ENCODE measurements around the gene FAM89B.

The FAM89B gene

DNA sequence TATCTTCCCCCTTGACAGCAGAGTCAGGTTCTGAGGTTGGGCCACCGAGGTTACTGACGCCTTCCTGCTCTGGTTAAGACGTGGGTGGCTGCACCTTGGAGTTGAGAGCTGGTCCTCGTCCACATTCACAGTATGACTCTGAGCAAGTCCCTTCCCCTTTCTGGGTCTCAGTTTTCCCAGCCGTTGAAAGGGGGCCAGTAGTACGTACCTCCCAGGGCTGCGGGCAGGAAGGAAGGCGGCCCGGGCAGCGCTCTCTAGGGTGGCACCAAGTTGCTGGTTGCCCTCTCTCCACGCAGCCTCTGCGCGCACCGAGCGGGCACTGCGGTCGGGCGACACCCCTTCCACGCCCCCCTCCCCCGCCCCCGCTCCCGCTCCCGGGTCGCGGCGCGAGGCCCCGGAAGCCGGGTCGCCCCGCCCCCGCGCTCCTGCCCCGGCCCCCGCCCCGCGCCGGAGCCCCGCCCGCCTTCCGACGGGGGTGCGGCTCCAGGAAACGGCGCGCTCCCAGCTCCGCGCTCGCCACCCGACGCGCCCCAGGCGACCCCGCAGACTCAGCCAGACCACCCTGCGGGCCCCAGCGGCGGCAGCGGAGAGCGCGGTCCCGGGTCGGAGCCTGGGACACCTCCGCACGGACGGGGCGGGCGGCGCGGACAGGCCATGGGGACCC, 3.4 kb downstream of the FAM89B start, which contains the start of gene EHBP1L1:
Gene EHBP1L1, plus strand, starts transcription at position 486 of the 664 bp plus-strand sequence. CDS start 250 bp downstream, outside the sequence.
- DNase-seq = no peak

DNA sequence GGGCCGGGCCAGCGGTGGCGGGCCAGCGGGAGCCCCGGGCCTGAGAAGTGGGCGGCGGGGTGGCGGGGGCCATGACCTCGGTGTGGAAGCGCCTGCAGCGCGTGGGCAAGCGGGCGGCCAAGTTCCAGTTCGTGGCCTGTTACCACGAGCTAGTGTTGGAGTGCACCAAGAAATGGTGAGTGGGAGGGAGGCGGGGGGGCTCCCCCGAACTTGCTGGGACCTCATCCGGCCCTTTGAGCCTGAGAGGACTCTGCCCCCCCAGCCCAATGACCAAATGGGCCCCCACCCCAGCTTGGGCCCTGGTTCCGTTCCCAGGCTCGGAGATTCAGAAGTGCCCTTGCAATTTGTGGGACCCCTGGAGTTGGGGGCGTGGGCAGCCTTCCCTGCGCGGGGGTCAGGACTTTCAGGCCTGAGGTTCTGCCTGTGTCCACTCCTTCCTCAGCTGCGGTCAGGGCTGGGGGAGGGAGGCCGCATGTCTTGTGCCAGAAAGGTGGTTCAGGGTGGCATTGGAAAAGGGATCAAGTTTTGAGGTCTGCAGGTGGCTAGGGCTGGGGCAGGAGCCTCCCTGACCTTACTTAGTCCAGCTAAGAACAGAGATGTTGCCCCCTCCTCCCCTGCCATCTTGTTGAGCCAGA, 4.0 kb downstream of the FAM89B start:
- DNase-seq = no peak

DNA sequence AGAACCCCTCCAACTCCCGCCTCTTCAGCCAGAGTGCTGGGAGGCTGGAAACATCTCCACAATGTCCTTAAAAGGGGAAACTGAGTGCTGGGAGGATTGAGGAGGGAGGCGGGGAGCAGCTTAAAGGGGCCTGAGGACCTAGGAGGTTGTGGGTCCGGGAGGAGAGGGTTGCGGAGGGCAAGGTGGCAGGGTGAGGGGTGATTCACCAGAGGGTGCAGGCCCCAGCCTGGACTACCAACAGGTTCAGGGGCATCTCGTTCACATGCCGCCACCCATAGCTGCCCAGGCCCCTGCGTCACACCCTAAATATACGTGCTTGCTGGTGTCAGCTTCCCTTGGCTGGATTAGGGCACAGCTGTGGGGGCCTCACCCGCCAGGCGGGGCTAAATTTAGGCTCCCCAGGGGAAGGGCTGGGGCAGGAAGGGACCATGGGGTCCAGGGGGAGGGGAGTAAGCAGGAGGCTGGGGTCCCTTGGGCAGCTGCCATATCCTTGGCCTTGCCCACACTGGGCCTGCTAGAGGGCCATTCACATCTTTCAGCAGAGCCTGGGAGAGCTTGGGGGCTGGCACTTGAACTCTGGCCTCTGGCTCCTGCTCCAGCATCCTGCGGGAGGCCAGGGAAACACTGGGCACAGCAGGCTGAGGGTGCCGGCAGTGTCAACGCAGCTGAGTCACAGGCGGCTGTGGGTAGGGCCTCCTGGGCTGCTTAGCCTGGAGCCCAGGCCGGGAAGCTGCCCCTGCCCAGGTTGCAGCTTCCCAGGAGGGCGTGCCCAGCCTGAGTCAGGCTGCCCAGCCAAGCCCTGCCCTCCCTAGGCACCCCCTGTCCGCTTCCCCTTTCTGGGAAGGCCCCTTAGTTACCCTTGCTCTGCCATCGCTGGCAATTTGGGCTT, 4.8 kb downstream of the FAM89B start:
- no peak for DNase-seq

DNA sequence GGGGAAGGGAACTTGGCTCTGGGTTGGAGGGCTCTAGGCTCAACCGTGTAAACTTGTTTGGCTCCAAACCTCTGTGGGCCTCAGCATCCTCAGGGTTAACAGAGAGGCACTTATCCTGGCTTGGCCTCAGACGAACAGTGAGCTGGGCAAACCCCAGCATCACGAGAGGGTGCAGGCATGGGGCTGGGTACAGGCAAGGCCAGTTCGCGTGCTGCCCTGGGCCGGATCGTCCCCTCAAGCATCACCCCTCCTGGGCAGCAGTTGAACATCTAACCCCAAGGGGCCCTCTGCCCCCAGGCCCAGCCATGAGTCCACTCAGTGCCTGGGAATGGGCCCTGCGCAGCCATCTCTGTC, 5.4 kb downstream of the FAM89B start:
- no peak for DNase-seq

DNA sequence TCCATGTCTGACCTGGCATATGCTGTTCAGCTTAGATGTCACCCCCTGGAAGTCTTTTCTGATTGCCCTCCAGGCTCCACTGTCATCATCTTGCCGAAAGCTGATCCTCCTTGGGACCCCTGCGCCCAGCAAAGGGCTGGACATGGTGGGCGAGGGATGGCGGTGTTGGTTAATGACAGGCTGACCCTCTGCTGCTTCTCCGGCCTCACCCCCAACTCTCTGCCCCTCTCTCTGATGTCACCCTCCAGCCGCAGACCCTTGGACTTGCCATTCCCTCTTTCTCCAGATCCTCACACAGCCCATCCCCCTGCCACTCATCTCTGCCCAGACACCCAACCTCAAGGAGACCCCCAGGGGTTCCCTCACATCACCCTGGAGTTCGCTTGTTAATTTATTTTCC, 5.8 kb downstream of the FAM89B start:
- DNase-seq = no peak

DNA sequence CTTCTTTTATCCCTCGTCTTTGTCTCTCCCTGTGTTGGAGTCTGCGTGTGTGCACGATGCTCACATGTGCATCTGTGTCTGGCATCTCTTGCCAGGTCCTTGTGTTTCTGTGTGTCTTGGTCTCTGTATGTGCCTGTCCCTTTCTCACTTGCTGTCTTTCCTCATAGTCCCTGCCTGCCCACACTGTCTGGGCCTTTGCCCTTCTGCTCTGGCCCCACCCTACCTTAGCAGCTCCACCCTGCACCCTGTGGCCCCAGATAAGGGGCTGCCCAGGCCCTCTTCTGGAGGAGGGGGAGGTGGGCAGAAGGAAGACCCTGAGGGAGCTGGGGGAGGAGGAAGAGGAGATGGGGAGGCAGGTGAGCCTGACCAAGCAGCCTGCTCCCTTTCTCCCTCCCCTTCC, 6.3 kb downstream of the FAM89B start:
- no peak for DNase-seq

DNA sequence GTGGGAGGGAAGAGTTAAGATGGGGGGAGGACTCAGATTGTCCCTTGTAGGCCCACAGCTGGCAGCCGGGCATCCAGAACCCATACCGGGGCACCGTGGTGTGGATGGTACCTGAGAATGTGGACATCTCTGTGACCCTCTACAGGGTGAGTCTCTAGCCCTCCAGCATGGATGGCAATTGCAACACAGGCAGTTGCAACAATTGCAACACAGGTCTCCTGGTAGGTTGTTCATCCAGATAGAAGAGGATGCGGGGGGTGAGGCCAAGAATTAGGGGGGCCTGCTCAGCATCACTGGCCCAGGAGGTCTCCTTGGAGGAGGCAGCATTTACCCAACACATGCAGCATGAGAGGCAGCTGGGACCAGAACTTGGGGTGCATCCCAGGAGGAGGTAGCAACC, 7.0 kb downstream of the FAM89B start:
- DNase-seq = no peak

DNA sequence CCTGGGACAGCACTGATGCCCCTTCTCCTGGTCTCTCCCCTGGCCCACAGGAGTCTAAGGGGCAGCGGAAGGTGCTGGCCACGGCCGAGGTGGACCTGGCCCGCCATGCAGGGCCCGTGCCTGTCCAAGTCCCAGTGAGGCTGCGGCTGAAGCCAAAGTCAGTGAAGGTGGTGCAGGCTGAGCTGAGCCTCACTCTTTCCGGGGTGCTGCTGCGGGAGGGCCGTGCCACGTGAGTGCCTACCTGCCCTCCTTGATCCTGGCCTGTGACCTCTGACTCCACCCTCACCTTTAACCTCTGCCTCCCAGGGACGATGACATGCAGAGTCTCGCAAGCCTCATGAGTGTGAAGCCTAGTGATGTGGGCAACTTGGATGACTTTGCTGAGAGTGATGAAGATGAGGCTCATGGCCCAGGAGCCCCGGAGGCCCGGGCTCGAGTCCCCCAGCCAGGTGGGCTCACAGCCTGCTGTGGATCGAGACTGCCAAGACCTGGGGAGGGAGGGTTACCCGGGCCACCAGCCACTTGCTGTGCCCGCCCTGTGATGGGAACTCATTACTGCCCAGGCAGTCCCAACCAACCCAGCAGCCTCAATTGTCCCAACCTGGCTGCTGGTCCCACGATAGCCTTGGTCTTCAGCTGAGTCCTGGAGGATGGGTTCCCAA, 7.8 kb downstream of the FAM89B start:
- DNase-seq = no peak

DNA sequence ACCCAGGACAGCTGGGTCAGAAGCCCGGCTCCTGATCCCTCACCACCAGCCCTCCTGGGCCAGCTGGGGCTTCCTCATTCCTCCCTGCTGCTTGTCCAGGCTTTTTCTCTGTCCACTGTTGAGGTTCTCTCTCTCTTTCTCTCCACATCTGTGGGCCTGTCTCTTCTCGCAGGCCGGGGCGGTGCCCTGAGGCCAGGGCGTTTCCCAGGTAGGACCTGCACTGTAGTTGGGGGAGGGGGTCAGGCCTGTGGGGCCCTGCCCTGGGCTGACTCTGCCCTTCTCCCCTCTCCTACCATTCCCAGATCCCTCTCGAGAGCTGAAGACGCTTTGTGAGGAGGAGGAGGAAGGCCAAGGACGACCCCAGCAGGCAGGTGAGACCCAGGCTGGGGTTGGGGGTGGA, 8.4 kb downstream of the FAM89B start:
- DNase-seq = no peak

DNA sequence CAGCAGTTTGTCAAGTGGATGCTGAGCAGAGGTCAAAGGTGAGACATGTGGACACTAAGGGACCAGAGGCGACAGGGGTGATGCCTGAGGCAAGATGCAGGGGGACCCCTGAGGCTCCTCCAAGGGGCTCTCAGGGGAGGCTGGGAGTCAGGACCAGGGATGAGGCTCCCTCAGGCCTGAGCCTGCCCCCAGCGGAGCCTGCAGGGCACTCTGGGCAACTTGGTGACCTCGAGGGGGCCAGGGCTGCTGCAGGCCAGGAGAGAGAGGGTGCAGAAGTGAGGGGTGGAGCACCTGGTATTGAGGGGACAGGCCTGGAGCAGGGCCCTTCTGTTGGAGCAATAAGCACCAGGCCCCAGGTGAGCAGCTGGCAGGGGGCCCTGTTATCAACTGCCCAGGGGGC, 9.6 kb downstream of the FAM89B start:
- DNase-seq = no peak

DNA sequence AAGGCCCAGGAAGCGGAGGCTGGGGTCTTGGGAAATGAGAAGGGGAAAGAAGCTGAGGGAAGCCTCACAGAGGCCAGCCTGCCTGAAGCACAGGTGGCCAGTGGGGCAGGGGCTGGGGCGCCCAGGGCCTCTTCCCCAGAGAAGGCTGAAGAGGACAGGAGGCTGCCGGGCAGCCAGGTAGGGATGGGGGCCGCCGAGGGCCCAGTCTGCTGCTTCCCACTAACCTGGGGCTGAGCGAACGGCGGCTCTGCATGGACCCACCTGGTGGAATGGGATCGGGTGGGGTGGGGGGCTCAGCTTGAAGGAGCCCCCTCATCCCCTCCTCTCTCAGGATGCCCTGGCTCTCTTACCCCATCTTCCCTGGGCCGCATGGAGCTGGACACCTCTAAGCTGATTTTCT, 11.3 kb downstream of the FAM89B start:
- no peak for DNase-seq

DNA sequence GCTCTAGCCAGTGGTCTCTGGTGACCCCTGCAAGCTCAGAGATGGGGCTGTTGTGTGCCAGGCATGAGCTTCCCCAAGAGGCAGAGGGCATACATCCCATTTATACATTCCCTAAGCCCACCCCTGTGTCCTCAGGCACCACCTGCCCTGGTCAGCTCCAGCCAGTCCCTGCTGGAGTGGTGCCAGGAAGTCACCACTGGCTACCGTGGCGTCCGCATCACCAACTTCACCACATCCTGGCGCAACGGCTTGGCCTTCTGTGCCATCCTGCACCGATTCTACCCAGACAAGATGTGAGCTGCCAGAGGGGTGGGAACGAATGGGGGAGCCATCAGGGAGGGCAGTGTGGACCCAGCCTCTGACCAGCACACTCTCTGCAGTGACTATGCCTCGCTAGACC, 11.8 kb downstream of the FAM89B start:
- DNase-seq = no peak

DNA sequence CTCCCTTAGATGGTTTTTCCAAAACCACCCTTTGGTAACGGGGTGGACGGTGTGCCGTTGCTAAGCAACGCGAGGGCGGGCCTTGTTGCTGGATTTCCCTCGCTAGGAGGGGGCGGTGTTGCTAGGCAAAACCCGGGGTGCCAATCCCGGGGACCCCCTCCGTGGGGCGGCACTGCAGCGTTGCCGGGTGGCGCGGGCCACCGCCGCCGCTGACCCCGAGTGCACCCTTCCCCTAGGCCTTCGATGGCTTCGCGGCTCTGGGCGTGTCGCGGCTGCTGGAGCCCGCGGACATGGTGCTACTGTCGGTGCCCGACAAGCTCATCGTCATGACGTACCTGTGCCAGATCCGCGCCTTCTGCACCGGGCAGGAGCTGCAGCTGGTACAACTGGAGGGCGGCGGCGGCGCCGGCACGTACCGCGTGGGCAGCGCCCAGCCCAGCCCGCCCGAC, 12.4 kb downstream of the FAM89B start:
- DNase-seq = no peak

DNA sequence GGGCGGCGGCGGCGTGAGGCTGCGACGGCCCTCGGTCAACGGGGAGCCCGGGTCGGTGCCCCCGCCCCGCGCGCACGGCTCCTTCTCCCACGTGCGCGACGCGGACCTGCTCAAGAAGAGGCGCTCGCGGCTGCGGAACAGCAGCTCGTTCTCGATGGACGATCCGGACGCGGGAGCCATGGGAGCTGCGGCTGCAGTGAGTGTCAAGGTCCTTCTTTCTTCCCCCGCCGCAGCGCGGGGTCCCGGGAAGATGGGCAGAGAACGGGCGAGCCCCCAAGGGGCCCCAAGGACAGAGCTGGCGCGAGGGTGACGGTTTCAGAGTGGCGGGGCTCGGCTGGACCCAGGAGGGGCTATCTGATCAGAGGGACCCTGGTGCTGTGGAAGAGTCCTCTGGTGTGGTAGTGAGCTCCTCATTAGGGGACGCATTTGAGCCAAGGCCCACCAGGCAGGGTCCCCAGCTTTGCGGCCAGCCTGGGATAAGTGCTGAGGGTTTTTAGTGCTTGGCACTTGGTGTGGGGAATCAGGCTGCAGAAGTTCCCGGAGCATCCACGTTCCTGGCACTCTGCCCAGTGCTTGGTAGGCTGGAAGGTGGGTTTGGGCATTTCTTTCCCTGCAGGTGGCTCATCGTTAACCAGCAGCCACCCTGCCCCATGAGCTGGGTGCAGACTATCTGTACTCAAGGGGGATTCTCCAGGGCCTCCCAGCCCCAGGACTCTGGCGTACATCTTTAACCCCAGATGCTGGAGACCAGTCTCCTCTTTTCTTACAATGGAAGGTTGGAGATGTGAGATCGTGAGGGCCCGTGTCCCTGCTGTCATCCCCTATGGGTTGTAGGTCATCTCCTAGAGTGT, 13.3 kb downstream of the FAM89B start:
- no peak for DNase-seq

DNA sequence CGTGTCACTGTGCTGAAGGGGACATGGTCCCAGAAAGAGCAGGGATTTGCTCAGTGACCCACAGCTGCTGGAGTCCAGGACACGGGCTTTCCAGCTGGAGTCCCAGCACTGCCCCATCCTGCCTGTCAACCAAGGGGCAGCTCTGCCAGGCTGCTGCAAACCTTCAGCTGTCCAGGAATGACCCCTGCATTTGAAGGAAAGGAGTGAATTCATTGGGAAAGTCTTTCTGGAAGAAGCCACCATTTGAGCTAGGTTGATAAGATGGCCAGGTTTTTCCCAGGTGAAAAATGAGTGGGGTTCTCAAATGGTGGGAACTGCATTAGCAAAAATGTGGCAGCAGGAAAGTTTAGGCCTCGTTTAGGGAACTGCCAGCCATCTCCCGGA, 13.9 kb downstream of the FAM89B start:
- no peak for DNase-seq

DNA sequence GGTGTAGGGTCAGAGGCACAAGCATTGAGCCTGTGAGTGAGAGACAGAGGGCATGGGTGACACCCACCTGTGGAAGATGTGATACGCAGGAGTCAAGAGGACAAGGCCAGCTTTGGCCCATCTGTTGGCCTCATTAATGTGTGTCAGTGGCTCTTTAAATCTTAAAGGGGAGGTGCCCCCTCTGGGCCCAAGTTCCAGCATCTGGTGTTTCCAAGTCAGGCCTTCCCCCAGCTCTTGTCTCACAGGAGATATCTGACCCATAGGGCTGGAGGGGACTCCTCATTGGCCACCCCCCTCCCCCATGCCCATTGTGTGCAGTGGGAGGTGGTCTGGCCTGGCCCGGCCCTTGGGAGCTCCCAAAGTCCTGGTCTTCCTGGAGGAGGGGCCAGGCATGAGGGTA, 14.3 kb downstream of the FAM89B start:
- DNase-seq = no peak

DNA sequence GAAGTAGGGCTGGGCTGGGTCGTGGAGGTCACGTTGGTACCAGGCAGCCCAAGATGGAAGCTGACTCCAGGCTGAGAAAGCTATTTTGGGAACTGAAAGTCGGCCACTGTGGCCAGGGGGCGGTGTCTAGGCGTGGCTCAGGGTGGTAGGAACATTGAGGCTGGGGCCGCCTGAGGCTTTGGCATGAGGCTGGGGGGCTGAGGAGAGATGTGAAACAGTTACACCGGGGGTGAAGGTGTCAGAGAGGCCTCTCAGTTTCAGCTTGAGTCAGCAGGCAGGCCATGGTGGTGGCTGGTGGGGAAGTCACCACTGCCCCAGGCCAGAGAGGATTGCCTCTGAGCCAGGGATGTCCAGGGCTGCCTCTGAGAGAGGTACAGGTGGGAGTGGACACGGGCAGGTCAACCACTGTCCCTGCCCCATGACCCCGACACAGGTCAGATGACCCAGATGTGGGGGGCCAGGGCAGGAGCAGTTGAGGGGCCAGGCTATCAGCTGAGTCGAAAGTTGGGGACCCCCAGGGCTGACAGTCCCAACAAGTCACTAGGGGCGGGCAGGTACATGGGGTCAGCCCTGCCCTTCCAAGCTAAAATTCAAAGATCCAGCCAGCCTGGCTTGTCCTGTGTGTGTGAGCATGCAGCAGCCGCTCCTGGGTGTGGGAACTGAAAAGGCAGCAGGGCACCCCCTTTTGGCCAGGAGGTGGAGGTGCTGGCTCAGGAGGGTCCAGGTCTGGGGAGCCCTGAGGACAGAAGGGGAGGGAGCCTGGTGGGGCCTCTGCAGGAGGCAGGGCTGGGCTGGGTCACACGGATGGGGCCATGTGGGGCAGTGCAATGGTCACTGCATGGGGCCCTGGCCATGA, 16.1 kb downstream of the FAM89B start:
- no peak for DNase-seq

DNA sequence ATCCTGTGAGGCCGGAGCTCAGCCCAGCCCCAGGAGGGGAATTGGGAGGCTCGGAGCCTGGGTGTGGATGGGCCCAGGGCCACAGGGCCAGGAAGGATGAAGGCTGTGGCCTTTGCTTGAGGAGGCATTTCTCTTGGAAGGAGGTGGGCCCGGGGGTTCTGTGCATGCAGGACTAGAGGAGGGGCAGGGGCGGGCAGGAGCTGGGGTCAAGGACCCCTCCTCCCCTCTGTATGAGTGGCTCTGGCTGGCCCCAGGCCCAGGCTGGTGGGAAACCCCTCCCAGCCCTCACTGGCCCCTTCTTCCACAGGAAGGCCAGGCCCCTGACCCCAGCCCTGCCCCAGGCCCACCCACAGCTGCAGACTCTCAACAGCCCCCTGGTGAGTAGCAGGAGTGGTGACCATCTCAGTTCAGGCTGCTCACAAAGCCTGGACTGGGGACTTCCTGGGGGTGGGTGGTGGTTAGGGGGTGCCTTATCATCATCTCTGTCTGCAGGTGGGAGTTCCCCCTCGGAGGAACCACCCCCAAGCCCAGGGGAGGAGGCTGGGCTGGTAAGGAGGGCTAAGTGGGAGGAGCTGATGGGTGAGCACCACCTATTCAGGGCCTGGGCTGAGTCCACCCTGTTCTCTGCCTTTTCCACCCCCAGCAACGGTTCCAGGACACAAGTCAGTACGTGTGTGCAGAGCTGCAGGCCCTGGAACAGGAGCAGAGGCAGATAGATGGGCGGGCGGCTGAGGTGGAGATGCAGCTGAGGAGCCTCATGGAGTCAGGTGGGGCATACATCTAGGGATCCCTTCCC, 17.3 kb downstream of the FAM89B start:
- DNase-seq = no peak

DNA sequence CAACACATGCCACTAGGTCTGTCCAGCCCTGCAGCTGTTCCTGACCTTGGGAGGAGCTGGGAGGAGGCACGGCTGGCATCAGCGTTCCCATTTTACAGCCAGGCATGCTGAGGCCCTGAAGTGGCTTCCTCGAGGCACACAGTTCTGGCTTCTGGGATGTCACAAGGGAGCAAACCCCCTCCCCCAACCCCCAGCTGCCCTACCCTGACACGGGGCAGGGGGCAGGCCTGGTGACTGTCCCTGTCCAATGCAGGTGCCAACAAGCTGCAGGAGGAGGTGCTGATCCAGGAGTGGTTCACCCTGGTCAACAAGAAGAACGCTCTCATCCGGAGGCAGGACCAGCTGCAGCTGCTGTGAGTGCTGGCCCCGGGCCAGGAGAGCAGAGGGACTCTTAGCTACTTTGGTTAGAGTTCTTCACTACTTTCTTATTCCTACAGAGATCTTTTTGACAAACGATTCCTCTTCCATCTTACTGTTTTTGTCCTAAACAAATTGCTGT, 18.0 kb downstream of the FAM89B start:
- DNase-seq = peak; percentile 45
